ENCODE results near the gene EXOC6B.

DNA sequence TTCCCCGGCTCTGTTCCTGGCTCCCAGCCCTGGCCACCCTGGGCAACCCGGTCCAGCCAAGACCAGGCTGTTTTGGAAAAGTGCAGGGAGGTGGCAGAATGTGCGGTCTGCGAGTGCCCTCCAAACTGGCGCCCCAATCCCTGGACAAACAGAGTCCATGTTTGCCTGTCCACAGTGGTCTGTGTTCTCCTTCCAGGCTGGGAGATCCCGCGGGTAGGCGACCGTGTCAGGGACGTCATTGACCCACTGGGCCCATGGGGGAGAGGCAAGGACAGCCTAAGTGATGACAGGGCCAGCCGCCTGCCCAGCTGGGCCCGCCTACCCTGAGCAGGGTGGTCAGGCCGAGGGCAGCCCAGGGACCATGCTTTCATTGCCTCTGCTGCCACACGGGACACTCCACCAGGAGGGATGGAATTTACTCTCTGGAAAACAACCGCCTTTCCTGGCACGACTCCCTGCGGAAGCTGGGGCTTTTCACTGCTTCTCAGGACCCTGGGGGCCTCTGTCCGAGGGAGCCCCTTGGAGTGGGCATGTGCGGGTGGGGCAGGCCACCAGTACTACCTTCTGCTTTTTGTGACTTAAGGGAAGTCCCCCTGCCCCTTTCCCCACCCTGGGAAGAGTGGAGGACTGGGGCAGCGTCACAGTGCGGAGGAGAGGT, 698.3 kb downstream of the EXOC6B start:
- TF ChIP-seq, protein P1, sequence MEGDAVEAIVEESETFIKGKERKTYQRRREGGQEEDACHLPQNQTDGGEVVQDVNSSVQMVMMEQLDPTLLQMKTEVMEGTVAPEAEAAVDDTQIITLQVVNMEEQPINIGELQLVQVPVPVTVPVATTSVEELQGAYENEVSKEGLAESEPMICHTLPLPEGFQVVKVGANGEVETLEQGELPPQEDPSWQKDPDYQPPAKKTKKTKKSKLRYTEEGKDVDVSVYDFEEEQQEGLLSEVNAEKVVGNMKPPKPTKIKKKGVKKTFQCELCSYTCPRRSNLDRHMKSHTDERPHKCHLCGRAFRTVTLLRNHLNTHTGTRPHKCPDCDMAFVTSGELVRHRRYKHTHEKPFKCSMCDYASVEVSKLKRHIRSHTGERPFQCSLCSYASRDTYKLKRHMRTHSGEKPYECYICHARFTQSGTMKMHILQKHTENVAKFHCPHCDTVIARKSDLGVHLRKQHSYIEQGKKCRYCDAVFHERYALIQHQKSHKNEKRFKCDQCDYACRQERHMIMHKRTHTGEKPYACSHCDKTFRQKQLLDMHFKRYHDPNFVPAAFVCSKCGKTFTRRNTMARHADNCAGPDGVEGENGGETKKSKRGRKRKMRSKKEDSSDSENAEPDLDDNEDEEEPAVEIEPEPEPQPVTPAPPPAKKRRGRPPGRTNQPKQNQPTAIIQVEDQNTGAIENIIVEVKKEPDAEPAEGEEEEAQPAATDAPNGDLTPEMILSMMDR (IDR thresholded peaks at IDR 0.05; ENCODE audit: low read depth, low read length), result no peak
- TF ChIP-seq EZH2phosphoT487 (IDR thresholded peaks at IDR 0.05; ENCODE audit: low read depth), result no peak
